ENCODE results near the gene SRPX2. TPM values are rescaled to one million over a fixed set of nuclear protein-coding genes. Genes with fewer than 3 reads are reported as not detected.

The SRPX2 gene
- total and polyA plus RNA-seq, 2 of the 13 experiments (the other 11 are each of a cell fraction or from before 2014, with no cell fraction given): 1.5 to 6.7 TPM

- TF ChIP-seq ZNF281 (CRISPR knock-in tag; IDR thresholded peaks at IDR 0.05; ENCODE audit: borderline replicate concordance) (no peak), GPBP1L1 (CRISPR knock-in tag; IDR thresholded peaks at IDR 0.05) (no peak), CHD2 (IDR thresholded peaks at IDR 0.05; ENCODE audit: low read depth, low read length) (no peak), JDP2 (CRISPR knock-in tag; IDR thresholded peaks at IDR 0.05; ENCODE audit: borderline replicate concordance) (no peak), NR1H2 (CRISPR knock-in tag; IDR thresholded peaks at IDR 0.05; ENCODE audit: borderline replicate concordance, low read depth) (no peak), RBFOX2 (IDR thresholded peaks at IDR 0.05; ENCODE audit: low read depth, low read length) (no peak)
Observed at GRCh38 chrX:100662170-100662569, 18.2 kb downstream of the SRPX2 start (continued).

- H3K4me3 ChIP-seq (replicated peaks in 1 of 3; ENCODE audit: insufficient read depth in 1 of 3, low read depth in 2 of 3, low read length in 3 of 3): no peak overlapping the region
- H3K79me2 ChIP-seq (ENCODE audit: insufficient read depth, low read length): no peaks in the 10 kb centered on the region
- H3K27me3 ChIP-seq (ENCODE audit: control insufficient read depth in 1 of 2, insufficient read depth in 2 of 2, low read length in 2 of 2): no peaks in the 10 kb centered on the region
- TF ChIP-seq ZNF12 (CRISPR knock-in tag; IDR thresholded peaks at IDR 0.05) (0 out of 2 replicates have a peak, but pooled peaks have one; percentile 26), ZNF777 (CRISPR knock-in tag; IDR thresholded peaks at IDR 0.05) (no peak), MAFF (IDR thresholded peaks at IDR 0.05; ENCODE audit: low read depth, low read length) (no peak)
- no peak overlapping the region for H3K9ac ChIP-seq (ENCODE audit: insufficient read depth, low read depth, low read length)
- CTCF ChIA-PET (ENCODE audit: low intra/inter-chr PET ratio, low total read pairs): no interaction called here
- H3K27ac ChIP-seq (ENCODE audit: extremely low read length, insufficient read depth, low read length): no peak overlapping the region
- no peaks in the 10 kb centered on the region for H3K9me3 ChIP-seq (ENCODE audit: low read length)
- no peak for DNase-seq (ENCODE audit: low spot score)
- no peaks in the 10 kb centered on the region for H3K36me3 ChIP-seq (replicated peaks in 1 of 2; ENCODE audit: control insufficient read depth in 1 of 2, insufficient read depth in 2 of 2, low read length in 2 of 2)
- no peak for FAIRE-seq
- no peak for ATAC-seq
- 96% methylated on average over 4 of the region's 4 CpGs for WGBS (ENCODE audit: low lambda C conversion rate)
- no peak overlapping the region for H3K4me2 ChIP-seq (ENCODE audit: low read depth, low read length)
- no peaks in the 10 kb centered on the region for H4K20me1 ChIP-seq (ENCODE audit: insufficient read depth, low read length)
- in situ Hi-C loops (cut with HindIII; ENCODE audit: extremely low pct_ligation_motif_present, low pct_unique_long_range_greater_than_20kb) (no loop called here), intact Hi-C loops (cut with micrococcal nuclease; ENCODE audit: unreplicated experiment) (no loop called here)
- BruUV-seq (replicated peaks): no TSS peak
- H3K4me1 ChIP-seq (ENCODE audit: insufficient read depth, low read length): peaks cover 24% of the 10 kb centered on the region
- H2AFZ ChIP-seq (ENCODE audit: low read length): no peak overlapping the region
- POLR2A ChIA-PET: no interaction called here
Observed at GRCh38 chrX:100662796-100663195, 18.8 kb downstream of the SRPX2 start.
